H1 (cell line): ENCODE measurements around the gene TMEM120A. TPM values are rescaled to one million over a fixed set of nuclear protein-coding genes. Genes with fewer than 3 reads are reported as not detected.

Experiments
- CTCF ChIA-PET: fragments of 300-600 bp; sonication (Branson Sonifier 250); formaldehyde crosslinking; loops from one replicate; lab custom pipeline; 2021; ENCODE audit not compliant: partially characterized antibody; lab: Charles Lee
- POLR2A ChIA-PET: fragments of 300-600 bp; sonication (Branson Sonifier 250); formaldehyde crosslinking; loops from one replicate; lab custom pipeline; 2021; ENCODE audit warnings: inconsistent platforms; ENCODE audit not compliant: partially characterized antibody; lab: Charles Lee
- DNase-seq, 2 experiments: peaks; one replicate each; pipeline versions ENCODE4 v3.0.0 to v3.0.0-alpha.2; 2010 to 2022; ENCODE audit warnings: low spot score in 2 of 2, low read depth in 1 of 2, mixed read lengths in 1 of 2
- FAIRE-seq: peaks from 2 replicates; lab custom pipeline; 2011; peaks lifted over from hg19 to GRCh38; lab: Jason Lieb, UNC
- H2AFZ ChIP-seq: 2 replicates; pipeline ENCODE4 v1.8.1; 2012; ENCODE audit warnings: low read length, inconsistent platforms
- H2AK5ac ChIP-seq: 2 replicates; pipeline ENCODE4 v1.6.1; 2013; ENCODE audit warnings: low read depth, low read length
- H2BK120ac ChIP-seq: replicated peaks from 2 replicates; pipeline ENCODE3; 2013; ENCODE audit warnings: low read depth, low read length, inconsistent platforms
- H2BK12ac ChIP-seq: 2 replicates; pipeline ENCODE4 v1.6.1; 2013; ENCODE audit warnings: low read depth, low read length
- H2BK15ac ChIP-seq: 2 replicates; pipeline ENCODE4 v1.6.1; 2013; ENCODE audit warnings: low read length
- H2BK20ac ChIP-seq: 2 replicates; pipeline ENCODE4 v1.6.1; 2013; ENCODE audit warnings: low read length
- H2BK5ac ChIP-seq: 2 replicates; pipeline ENCODE4 v1.6.1; 2013; ENCODE audit warnings: low read depth, low read length
- H3K14ac ChIP-seq: 2 replicates; pipeline ENCODE4 v1.6.1; 2013; ENCODE audit warnings: inconsistent platforms; ENCODE audit not compliant: insufficient read length
- H3K18ac ChIP-seq: 2 replicates; pipeline ENCODE4 v1.6.1; 2013; ENCODE audit warnings: low read length; ENCODE audit errors: extremely low read depth
- H3K23ac ChIP-seq: 2 replicates; pipeline ENCODE4 v1.6.1; 2013; ENCODE audit warnings: inconsistent platforms; ENCODE audit not compliant: insufficient read length
- H3K23me2 ChIP-seq: 2 replicates; pipeline ENCODE4 v1.6.1; 2013; ENCODE audit warnings: low read depth, low read length
- H3K27ac ChIP-seq: 2 replicates; pipeline ENCODE4 v1.6.1; 2011; ENCODE audit warnings: low read depth, low read length, inconsistent platforms
- H3K27me3 ChIP-seq, 4 experiments: replicated peaks in 1 of 4; 1 replicate in 1 of 4; 2 replicates in 3 of 4; pipeline versions ENCODE4 v1.6.1 to v1.8.1; 2011 to 2013; ENCODE audit warnings: low read length in 3 of 4, mild to moderate bottlenecking in 3 of 4, inconsistent platforms in 2 of 4, mixed read lengths in 2 of 4, moderate library complexity in 1 of 4; ENCODE audit not compliant: control insufficient read depth in 3 of 4, insufficient read depth in 3 of 4; ENCODE audit errors: extremely low read depth in 1 of 4
- H3K36me3 ChIP-seq, 4 experiments: 2 replicates each; pipeline versions ENCODE4 v1.6.1 to v1.8.1; 2011 to 2013; ENCODE audit warnings: mild to moderate bottlenecking in 4 of 4, low read length in 3 of 4, moderate library complexity in 2 of 4, control low read depth in 1 of 4, inconsistent platforms in 1 of 4; ENCODE audit not compliant: insufficient read depth in 4 of 4, control insufficient read depth in 2 of 4
- H3K4ac ChIP-seq: replicated peaks from 2 replicates; pipeline ENCODE3; 2013; ENCODE audit warnings: low read length, low read depth, mixed read lengths, inconsistent platforms; ENCODE audit not compliant: insufficient read length
- H3K4me1 ChIP-seq, 4 experiments: replicated peaks in 1 of 4; 1 replicate in 1 of 4; 2 replicates in 3 of 4; pipeline versions ENCODE4 v1.6.1 to v1.8.1; 2011 to 2013; ENCODE audit warnings: low read length in 3 of 4, inconsistent platforms in 2 of 4, mixed read lengths in 1 of 4; ENCODE audit not compliant: insufficient read depth in 4 of 4, control insufficient read depth in 3 of 4
- H3K4me2 ChIP-seq, 2 experiments: 2 replicates each; pipeline versions ENCODE4 v1.6.1 to v1.8.1; 2011 to 2013; ENCODE audit warnings: low read depth in 2 of 2, low read length in 2 of 2, control low read depth in 1 of 2, inconsistent platforms in 1 of 2, mild to moderate bottlenecking in 1 of 2; ENCODE audit not compliant: insufficient read depth in 1 of 2
- H3K4me3 ChIP-seq, 4 experiments: fragments of 200-600, 300-600 bp in 1 of 4; sonication (generic), shearing (Covaris generic), sonication (Bioruptor Twin) in 1 of 4; 2 replicates each; pipeline versions ENCODE4 v1.5.1 to v1.8.1; 2011 to 2016; ENCODE audit warnings: low read length in 4 of 4, low read depth in 3 of 4, control low read depth in 2 of 4, inconsistent platforms in 2 of 4, mild to moderate bottlenecking in 2 of 4, mixed read lengths in 1 of 4, moderate library complexity in 1 of 4; ENCODE audit not compliant: insufficient read depth in 2 of 4; ENCODE audit errors: extremely low read depth in 1 of 4
- H3K56ac ChIP-seq: replicated peaks from 2 replicates; pipeline ENCODE3; 2013; ENCODE audit warnings: low read depth, mild to moderate bottlenecking, mixed read lengths, low read length, inconsistent platforms; ENCODE audit not compliant: insufficient read length
- H3K79me1 ChIP-seq: 2 replicates; pipeline ENCODE4 v1.6.1; 2013; ENCODE audit warnings: low read depth, low read length, control low read depth
- H3K79me2 ChIP-seq, 2 experiments: 2 replicates each; pipeline versions ENCODE4 v1.6.1 to v1.8.1; 2012 to 2013; ENCODE audit warnings: low read length in 2 of 2, mild to moderate bottlenecking in 2 of 2, inconsistent platforms in 1 of 2; ENCODE audit not compliant: insufficient read depth in 2 of 2, control insufficient read depth in 1 of 2
- H3K9ac ChIP-seq, 4 experiments: replicated peaks in 1 of 4; 1 replicate in 1 of 4; 2 replicates in 3 of 4; pipeline versions ENCODE4 v1.6.1 to v1.8.1; 2011 to 2013; ENCODE audit warnings: low read depth in 3 of 4, low read length in 3 of 4, control low read depth in 2 of 4, mild to moderate bottlenecking in 2 of 4, moderate library complexity in 2 of 4, inconsistent platforms in 1 of 4; ENCODE audit errors: extremely low read depth in 1 of 4
- H3K9me3 ChIP-seq, 2 experiments: 2 replicates each; pipeline versions ENCODE4 v1.6.1 to v1.8.1; 2012 to 2013; ENCODE audit warnings: mild to moderate bottlenecking in 2 of 2, moderate library complexity in 2 of 2, control low read depth in 1 of 2, inconsistent platforms in 1 of 2, low read depth in 1 of 2, low read length in 1 of 2, mixed read lengths in 1 of 2; ENCODE audit not compliant: insufficient read depth in 2 of 2
- H4K20me1 ChIP-seq, 2 experiments: replicated peaks in 1 of 2; 2 replicates each; pipeline versions ENCODE3 to v1.8.1; 2011 to 2013; ENCODE audit warnings: inconsistent platforms in 2 of 2, low read length in 2 of 2, mild to moderate bottlenecking in 1 of 2; ENCODE audit not compliant: insufficient read depth in 2 of 2, control insufficient read depth in 1 of 2
- H4K5ac ChIP-seq: 2 replicates; pipeline ENCODE4 v1.6.1; 2013; ENCODE audit warnings: low read length, low read depth, mixed read lengths, inconsistent platforms; ENCODE audit not compliant: insufficient read length
- H4K8ac ChIP-seq: 2 replicates; pipeline ENCODE4 v1.8.0; 2013; ENCODE audit warnings: mild to moderate bottlenecking, moderate library complexity, low read length, inconsistent platforms; ENCODE audit not compliant: insufficient read depth; ENCODE audit errors: extremely low read depth
- H4K91ac ChIP-seq: replicated peaks from 2 replicates; pipeline ENCODE3; 2013; ENCODE audit warnings: low read length, mixed read lengths, inconsistent platforms; ENCODE audit not compliant: insufficient read length
- BCL11A ChIP-seq, 2 experiments: IDR thresholded peaks; one replicate each; pipeline ENCODE4 v1.6.1; 2011; ENCODE audit warnings: low read depth in 2 of 2, low read length in 2 of 2, mild to moderate bottlenecking in 2 of 2
- E2F6 ChIP-seq: IDR thresholded peaks from 2 replicates; pipeline ENCODE4 v1.6.1; 2012; ENCODE audit warnings: inconsistent platforms
- EGR1 ChIP-seq: IDR thresholded peaks from 2 replicates; pipeline ENCODE4 v1.6.1; 2011; ENCODE audit warnings: low read depth, low read length, borderline replicate concordance
- MAFK ChIP-seq: IDR thresholded peaks from 2 replicates; pipeline ENCODE4 v1.6.1; 2012; ENCODE audit warnings: low read depth, mild to moderate bottlenecking, improper control_type of control experiment, low read length
- RBBP5 ChIP-seq: IDR thresholded peaks from 2 replicates; pipeline ENCODE4 v1.7.1; 2012; ENCODE audit warnings: low read depth, mild to moderate bottlenecking, inconsistent platforms, low read length, moderate library complexity, borderline replicate concordance
- SRF ChIP-seq: IDR thresholded peaks from 2 replicates; pipeline ENCODE4 v1.6.1; 2011; ENCODE audit warnings: mild to moderate bottlenecking, low read depth, low read length, moderate library complexity
- TAF7 ChIP-seq: optimal IDR thresholded peaks from 2 replicates; pipeline ENCODE3; 2011; ENCODE audit warnings: low read depth, mild to moderate bottlenecking, inconsistent platforms, low read length, moderate library complexity, borderline replicate concordance
- WGBS, 2 experiments: shearing (Covaris generic) in 1 of 2; methylation state at CpG; one replicate each; pipeline versions ENCODE4 v1.1.6 to v1.1.7; 2013 to 2015; ENCODE audit warnings: low lambda C conversion rate in 2 of 2, mixed read lengths in 2 of 2, inconsistent platforms in 1 of 2, low coverage in 1 of 2, missing lambda C conversion rate in 1 of 2; ENCODE audit not compliant: insufficient replicate concordance in 2 of 2, insufficient coverage in 1 of 2, insufficient read length in 1 of 2; ENCODE audit errors: extremely low coverage in 1 of 2, missing lambda C conversion rate in 1 of 2; 5-methylcytosine and 5-hydroxymethylcytosine counted together
- polyA plus RNA-seq, 7 experiments: library from polyadenylated mRNA; depleted of rRNA in 3 of 7; stranded (reverse) in 5 of 7; unstranded in 2 of 7; fragments of >200 nt in 5 of 7; fragments of 200-250 nt in 2 of 7; gene quantifications; 1 replicate in 5 of 7; 2 replicates in 1 of 7; 4 replicates in 1 of 7; pipeline versions ENCODE4 v1.2.1 to v1.2.3, GENCODE V29; 2011 to 2013; ENCODE audit warnings: missing spikeins in 2 of 7, mixed read lengths in 2 of 7
- total RNA-seq: library from RNA; stranded (reverse); fragmentation: NEBNext Ultra II Directional; extraction: Animal tissue kit (Norgen Biotek cat#: 25700); gene quantifications from 2 replicates; pipeline ENCODE4 v1.2.1, GENCODE V29; 2021
- TF ChIP-seq, protein P1 (sequence below), 3 experiments: IDR thresholded peaks; 1 replicate in 2 of 3; 2 replicates in 1 of 3; pipeline versions ENCODE4 v1.5.1 to v1.6.1; 2011; ENCODE audit warnings: low read length in 3 of 3, mild to moderate bottlenecking in 3 of 3, inconsistent platforms in 2 of 3, low read depth in 1 of 3, moderate library complexity in 1 of 3; ENCODE audit not compliant: insufficient read depth in 1 of 3; ENCODE audit errors: control extremely low read depth in 1 of 3

TMEM120A gene
- total and polyA plus RNA-seq, 2 of the 8 experiments (the other 6 are each of a cell fraction or from before 2014, with no cell fraction given) = 15.6 to 49.9 TPM

- Histone ChIP-seq H3K4ac (no peak overlapping the region), H3K4me2 (no peak overlapping the region), H2AFZ (no peak overlapping the region), H2BK5ac (no peak overlapping the region), H3K79me1 (no peaks in the 10 kb centered on the region), H2BK12ac (no peak overlapping the region), H2BK120ac (no peak overlapping the region), H3K4me3 (no peak overlapping the region), H3K56ac (no peak overlapping the region), H2BK20ac (no peak overlapping the region), H4K91ac (no peak overlapping the region), H4K20me1 (no peaks in the 10 kb centered on the region), H3K79me2 (no peaks in the 10 kb centered on the region), H3K27ac (no peak overlapping the region), H3K18ac (no peak overlapping the region), H3K27me3 (no peaks in the 10 kb centered on the region), H3K23me2 (no peaks in the 10 kb centered on the region), H3K9ac (no peak overlapping the region), H3K36me3 (no peaks in the 10 kb centered on the region), H4K8ac (no peak overlapping the region), H2BK15ac (no peak overlapping the region), H4K5ac (no peak overlapping the region), H3K4me1 (no peaks in the 10 kb centered on the region), H2AK5ac (no peak overlapping the region), H3K23ac (no peak overlapping the region), H3K9me3 (no peaks in the 10 kb centered on the region), H3K14ac (no peak overlapping the region)
- no peak for FAIRE-seq
- ChIA-PET POLR2A (interaction anchor here (0.6 kb wide), 1 partner anchor 973 kb away, joined by 3 read pairs; no protein-coding TSS in a partner anchor), CTCF (interaction anchor here (0.7 to 5.3 kb wide), 4 partner anchors 10 to 144 kb away, joined by 3 to 43 read pairs (median 6); no protein-coding TSS in a partner anchor)
- whole genome bisulfite sequencing, 2 experiments = 88% methylated on average over 11 of the region's 11 CpGs; no CpG with 5 or more reads in 1 of the 2 experiments
- no peak for DNase-seq
- TF ChIP-seq E2F6 = no peak
- no peak for TF ChIP-seq SRF
- no peak for TF ChIP-seq EGR1
- TF ChIP-seq, protein P1, sequence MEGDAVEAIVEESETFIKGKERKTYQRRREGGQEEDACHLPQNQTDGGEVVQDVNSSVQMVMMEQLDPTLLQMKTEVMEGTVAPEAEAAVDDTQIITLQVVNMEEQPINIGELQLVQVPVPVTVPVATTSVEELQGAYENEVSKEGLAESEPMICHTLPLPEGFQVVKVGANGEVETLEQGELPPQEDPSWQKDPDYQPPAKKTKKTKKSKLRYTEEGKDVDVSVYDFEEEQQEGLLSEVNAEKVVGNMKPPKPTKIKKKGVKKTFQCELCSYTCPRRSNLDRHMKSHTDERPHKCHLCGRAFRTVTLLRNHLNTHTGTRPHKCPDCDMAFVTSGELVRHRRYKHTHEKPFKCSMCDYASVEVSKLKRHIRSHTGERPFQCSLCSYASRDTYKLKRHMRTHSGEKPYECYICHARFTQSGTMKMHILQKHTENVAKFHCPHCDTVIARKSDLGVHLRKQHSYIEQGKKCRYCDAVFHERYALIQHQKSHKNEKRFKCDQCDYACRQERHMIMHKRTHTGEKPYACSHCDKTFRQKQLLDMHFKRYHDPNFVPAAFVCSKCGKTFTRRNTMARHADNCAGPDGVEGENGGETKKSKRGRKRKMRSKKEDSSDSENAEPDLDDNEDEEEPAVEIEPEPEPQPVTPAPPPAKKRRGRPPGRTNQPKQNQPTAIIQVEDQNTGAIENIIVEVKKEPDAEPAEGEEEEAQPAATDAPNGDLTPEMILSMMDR (IDR thresholded peaks at IDR 0.05; ENCODE audit: control extremely low read depth in 1 of 3, insufficient read depth in 1 of 3, low read depth in 1 of 3, low read length in 3 of 3) = no peak
- no peak for TF ChIP-seq MAFK
- no peak for TF ChIP-seq BCL11A (IDR thresholded peaks at IDR 0.05; ENCODE audit: low read depth in 2 of 2, low read length in 2 of 2)
- TF ChIP-seq TAF7 = no peak
- no peak for TF ChIP-seq RBBP5
Observed at GRCh38 chr7:76009672-76010600, 15.5 kb upstream of the TMEM120A start.
